SU-DHL-6 (cell line): ENCODE measurements around the gene EFHB.

ENCODE experiments used
- H2AFZ ChIP-seq: fragments of 200-600 bp; sonication (generic); 2 replicates; pipeline ENCODE4 v1.6.1; 2014; ENCODE audit warnings: low read depth, mild to moderate bottlenecking, moderate library complexity, mixed read lengths, antibody characterized with exemption, low read length; ENCODE audit not compliant: severe bottlenecking
- H3F3A ChIP-seq: fragments of 200-600 bp; shearing (Covaris generic); 2 replicates; pipeline ENCODE4 v1.6.0; 2016; ENCODE audit warnings: antibody characterized with exemption, mild to moderate bottlenecking; ENCODE audit not compliant: insufficient read depth
- H3K27ac ChIP-seq: fragments of 200-600 bp; sonication (generic); 2 replicates; pipeline ENCODE4 v1.5.1; 2016; ENCODE audit warnings: low read depth, mild to moderate bottlenecking, low read length, moderate library complexity, mixed read lengths
- H3K27me3 ChIP-seq: fragments of 200-600 bp; sonication (generic), shearing (Covaris generic); 2 replicates; pipeline ENCODE4 v1.6.0; 2014; ENCODE audit warnings: mild to moderate bottlenecking, low read length
- H3K36me3 ChIP-seq: fragments of 200-600 bp; sonication (generic); 2 replicates; pipeline ENCODE4 v1.6.1; 2014; ENCODE audit warnings: mild to moderate bottlenecking, low read length, mixed read lengths
- H3K4me2 ChIP-seq: fragments of 300-600, 200-600 bp; shearing (Covaris generic), sonication (generic); 2 replicates; pipeline ENCODE4 v1.6.0; 2014; ENCODE audit warnings: low read length, low read depth, mild to moderate bottlenecking; ENCODE audit not compliant: poor library complexity, severe bottlenecking
- H3K4me3 ChIP-seq: fragments of 200-600 bp; sonication (generic); 2 replicates; pipeline ENCODE4 v1.5.1; 2014; ENCODE audit warnings: antibody characterized with exemption, low read length, mild to moderate bottlenecking, mixed read lengths; ENCODE audit not compliant: insufficient read depth, poor library complexity, severe bottlenecking
- H3K79me2 ChIP-seq: fragments of 200-600 bp; sonication (generic); 2 replicates; pipeline ENCODE4 v1.6.1; 2014; ENCODE audit warnings: mild to moderate bottlenecking, low read length, moderate library complexity; ENCODE audit not compliant: insufficient read depth
- H3K9ac ChIP-seq: fragments of 200-600 bp; sonication (generic); 2 replicates; pipeline ENCODE4 v1.7.0; 2014; ENCODE audit warnings: mild to moderate bottlenecking, low read length
- H3K9me2 ChIP-seq: fragments of 200-600 bp; sonication (generic); replicated peaks from 2 replicates; pipeline ENCODE4 v1.6.1; 2014; ENCODE audit warnings: low read length; ENCODE audit not compliant: insufficient read depth
- H3K9me3 ChIP-seq: fragments of 200-600 bp; sonication (generic); 2 replicates; pipeline ENCODE4 v1.6.1; 2014; ENCODE audit warnings: low read length, mixed read lengths; ENCODE audit not compliant: insufficient read depth
- H4K20me1 ChIP-seq: fragments of 200-600 bp; sonication (generic); 2 replicates; pipeline ENCODE4 v1.6.1; 2014; ENCODE audit warnings: low read depth, mild to moderate bottlenecking, antibody characterized with exemption, low read length, moderate library complexity, mixed read lengths
- EZH2phosphoT487 ChIP-seq: fragments of 200-600 bp; sonication (generic), shearing (Covaris generic); conservative IDR thresholded peaks from 2 replicates; pipeline ENCODE4 v1.6.1; 2018; ENCODE audit warnings: mild to moderate bottlenecking, antibody characterized with exemption, low read length, moderate library complexity, mixed read lengths
- TF ChIP-seq, protein P1 (sequence below): fragments of 200-600 bp; sonication (generic); IDR thresholded peaks from one replicate; pipeline ENCODE4 v1.5.1; 2017; ENCODE audit warnings: antibody characterized with exemption, mild to moderate bottlenecking, low read length, moderate library complexity; ENCODE audit not compliant: insufficient read depth, poor library complexity, severe bottlenecking

Gene EFHB

DNA sequence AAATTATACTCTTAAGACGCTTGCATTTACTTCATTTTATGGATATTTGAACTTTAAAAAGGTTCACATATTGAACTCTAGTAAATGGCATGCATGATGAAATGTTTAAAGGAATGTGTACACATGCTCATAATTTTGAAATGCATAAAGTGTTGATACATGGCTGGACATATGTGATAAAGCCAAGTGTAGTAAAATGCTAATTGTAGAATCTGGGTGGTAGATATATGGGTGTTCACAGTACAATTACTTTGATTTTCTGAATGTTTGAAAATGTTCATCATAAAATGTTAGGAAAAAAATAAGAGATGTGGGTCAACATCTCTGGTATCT is 4.2 kb upstream of the EFHB start:
- Histone ChIP-seq H3K36me3 (no peaks in the 10 kb centered on the region), H3K27ac (no peak overlapping the region), H3K79me2 (no peaks in the 10 kb centered on the region), H3K4me2 (no peak overlapping the region), H3K4me3 (no peak overlapping the region), H3F3A (no peaks in the 10 kb centered on the region), H3K9ac (no peak overlapping the region), H3K9me3 (no peaks in the 10 kb centered on the region), H3K27me3 (no peaks in the 10 kb centered on the region), H4K20me1 (no peaks in the 10 kb centered on the region), H2AFZ (no peak overlapping the region), H3K9me2 (no peaks in the 10 kb centered on the region)
- TF ChIP-seq, protein P1, sequence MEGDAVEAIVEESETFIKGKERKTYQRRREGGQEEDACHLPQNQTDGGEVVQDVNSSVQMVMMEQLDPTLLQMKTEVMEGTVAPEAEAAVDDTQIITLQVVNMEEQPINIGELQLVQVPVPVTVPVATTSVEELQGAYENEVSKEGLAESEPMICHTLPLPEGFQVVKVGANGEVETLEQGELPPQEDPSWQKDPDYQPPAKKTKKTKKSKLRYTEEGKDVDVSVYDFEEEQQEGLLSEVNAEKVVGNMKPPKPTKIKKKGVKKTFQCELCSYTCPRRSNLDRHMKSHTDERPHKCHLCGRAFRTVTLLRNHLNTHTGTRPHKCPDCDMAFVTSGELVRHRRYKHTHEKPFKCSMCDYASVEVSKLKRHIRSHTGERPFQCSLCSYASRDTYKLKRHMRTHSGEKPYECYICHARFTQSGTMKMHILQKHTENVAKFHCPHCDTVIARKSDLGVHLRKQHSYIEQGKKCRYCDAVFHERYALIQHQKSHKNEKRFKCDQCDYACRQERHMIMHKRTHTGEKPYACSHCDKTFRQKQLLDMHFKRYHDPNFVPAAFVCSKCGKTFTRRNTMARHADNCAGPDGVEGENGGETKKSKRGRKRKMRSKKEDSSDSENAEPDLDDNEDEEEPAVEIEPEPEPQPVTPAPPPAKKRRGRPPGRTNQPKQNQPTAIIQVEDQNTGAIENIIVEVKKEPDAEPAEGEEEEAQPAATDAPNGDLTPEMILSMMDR, result no peak
- TF ChIP-seq EZH2phosphoT487, result no peak

DNA sequence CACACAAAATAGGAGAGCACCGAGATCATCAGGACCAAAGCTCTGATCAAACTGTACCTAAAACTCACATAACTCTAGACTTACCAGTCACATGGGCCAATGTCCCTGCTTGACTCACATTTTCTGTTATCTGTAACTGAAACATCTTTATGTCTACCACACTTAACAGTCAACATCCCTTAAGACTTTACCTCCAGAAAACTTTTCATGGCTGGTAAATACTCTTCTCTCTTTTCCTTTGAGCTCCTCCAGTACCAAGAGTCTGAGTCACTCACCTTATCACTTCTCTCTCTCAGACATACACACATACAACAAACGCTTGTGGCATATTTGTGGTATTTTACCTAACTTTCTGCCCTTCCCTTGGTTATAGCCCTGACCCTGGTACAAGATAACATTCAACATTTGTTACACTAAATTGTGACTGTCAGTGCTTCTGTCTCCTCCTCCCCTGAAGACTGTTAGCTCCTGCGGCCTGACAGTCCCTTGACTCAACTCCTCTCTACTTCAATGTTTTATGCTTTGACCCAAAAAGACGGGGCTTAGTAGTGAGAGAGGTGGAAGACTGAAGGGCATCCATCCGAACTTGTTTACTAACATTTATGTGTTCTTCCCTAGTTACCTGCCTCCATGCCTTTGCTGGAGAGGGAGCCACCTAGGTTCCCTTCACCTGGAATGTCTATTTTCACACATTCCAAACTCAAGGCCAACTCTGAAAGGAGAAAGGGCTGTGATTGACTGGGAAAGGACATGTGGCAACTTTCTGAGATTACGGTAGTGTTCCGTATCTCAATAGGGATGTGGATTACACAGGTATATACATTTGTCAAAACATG is 3.7 kb upstream of the EFHB start:
- Histone ChIP-seq H3K4me3 (no peak overlapping the region), H3K79me2 (no peaks in the 10 kb centered on the region), H2AFZ (no peak overlapping the region), H3F3A (no peaks in the 10 kb centered on the region), H3K9me2 (no peaks in the 10 kb centered on the region), H3K27ac (no peak overlapping the region), H3K27me3 (no peaks in the 10 kb centered on the region), H3K9ac (no peak overlapping the region), H3K9me3 (no peaks in the 10 kb centered on the region), H3K36me3 (no peaks in the 10 kb centered on the region), H4K20me1 (no peaks in the 10 kb centered on the region), H3K4me2 (no peak overlapping the region)
- no peak for TF ChIP-seq EZH2phosphoT487
- TF ChIP-seq, protein P1, result no peak

DNA sequence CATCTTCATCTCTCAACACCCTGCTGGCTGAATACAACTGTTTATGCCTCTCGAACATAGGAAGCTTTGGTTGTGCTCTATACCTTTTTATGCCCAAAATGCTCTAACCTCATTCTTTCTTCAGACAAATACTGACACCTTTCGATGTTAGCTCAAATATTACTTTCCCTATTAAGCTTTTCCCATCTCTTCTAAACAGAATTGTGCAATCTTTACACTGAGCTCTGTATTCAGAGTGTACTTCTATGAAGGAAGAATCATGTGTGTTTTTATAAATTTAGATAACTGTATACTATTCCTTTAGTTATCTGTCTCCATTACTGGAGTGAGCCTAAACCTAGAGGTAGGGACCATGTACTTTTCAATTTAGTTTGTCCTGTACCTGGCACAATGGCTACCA is 1.6 kb downstream of the EFHB start:
- Histone ChIP-seq H3K9me3 (no peaks in the 10 kb centered on the region), H3K9ac (no peak overlapping the region), H3K27ac (no peak overlapping the region), H3K27me3 (no peaks in the 10 kb centered on the region), H3K9me2 (no peaks in the 10 kb centered on the region), H3F3A (no peaks in the 10 kb centered on the region), H3K79me2 (no peaks in the 10 kb centered on the region), H3K4me2 (no peak overlapping the region), H2AFZ (no peak overlapping the region), H4K20me1 (no peaks in the 10 kb centered on the region), H3K4me3 (no peak overlapping the region), H3K36me3 (no peaks in the 10 kb centered on the region)
- no peak for TF ChIP-seq EZH2phosphoT487
- TF ChIP-seq, protein P1, result no peak
